WTC11 (cell line): ENCODE data around the gene CPOX. TPM values are rescaled to one million over a fixed set of nuclear protein-coding genes. Genes with fewer than 3 reads are reported as not detected.

ENCODE experiments used
- ATAC-seq: fragments of 200-7000 bp; cut with Tn5 transposase; 2 replicates; pipeline ENCODE4 v1.10.0; 2021; ENCODE audit warnings: mild to moderate bottlenecking, moderate library complexity
- CTCF ChIA-PET: fragments of 300-600 bp; sonication (Branson Sonifier 250); formaldehyde crosslinking; loops from one replicate; lab custom pipeline; 2021; ENCODE audit warnings: antibody characterized with exemption; lab: Charles Lee
- POLR2A ChIA-PET: fragments of 350-600 bp; sonication (Branson Sonifier 250); formaldehyde crosslinking; loops from one replicate; lab custom pipeline; 2021; ENCODE audit warnings: antibody characterized with exemption; lab: Charles Lee
- DNase-seq: peaks from one replicate; pipeline ENCODE4 v3.0.0; 2021; ENCODE audit warnings: low spot score
- H3K27ac Mint-ChIP-seq: 2 replicates; pipeline ENCODE4 v1.8.0; 2021; ENCODE audit warnings: mixed read lengths
- H3K27me3 Mint-ChIP-seq: 2 replicates; pipeline ENCODE4 v1.8.0; 2021; ENCODE audit warnings: low read depth, mild to moderate bottlenecking, moderate library complexity, mixed read lengths
- H3K36me3 Mint-ChIP-seq: 2 replicates; pipeline ENCODE4 v1.8.0; 2021; ENCODE audit warnings: mixed read lengths
- H3K4me1 Mint-ChIP-seq: 2 replicates; pipeline ENCODE4 v1.8.0; 2022; ENCODE audit warnings: mixed read lengths
- H3K4me3 Mint-ChIP-seq: 2 replicates; pipeline ENCODE4 v1.8.0; 2021; ENCODE audit warnings: mild to moderate bottlenecking, moderate library complexity, mixed read lengths
- H3K9me3 Mint-ChIP-seq: 2 replicates; pipeline ENCODE4 v1.8.0; 2021; ENCODE audit warnings: mixed read lengths
- ATF3 ChIP-seq: sonication (generic); formaldehyde crosslinking; conservative IDR thresholded peaks from 2 replicates; pipeline ENCODE4 v1.8.1; 2022; ENCODE audit warnings: mild to moderate bottlenecking, missing genetic modification reagents
- CTCF ChIP-seq: fragments of 200-600 bp; IDR thresholded peaks from 2 replicates; pipeline ENCODE4 v1.8.0; 2022; ENCODE audit warnings: antibody characterized with exemption
- ERG ChIP-seq: fragments of 250-450 bp; sonication (Bioruptor Pico); IDR thresholded peaks from 2 replicates; pipeline ENCODE4 v1.8.0; 2021; ENCODE audit warnings: mild to moderate bottlenecking
- ETV6 ChIP-seq: sonication (generic); formaldehyde crosslinking; IDR thresholded peaks from 2 replicates; pipeline ENCODE4 v1.8.1; 2022; ENCODE audit warnings: mild to moderate bottlenecking, missing genetic modification reagents
- GRHL2 ChIP-seq: fragments of 250-450 bp; sonication (Bioruptor Pico); IDR thresholded peaks from 2 replicates; pipeline ENCODE4 v1.8.0; 2022; ENCODE audit warnings: mild to moderate bottlenecking, moderate library complexity; ENCODE audit not compliant: insufficient replicate concordance, severe bottlenecking
- HMGA2 ChIP-seq: fragments of 250-450 bp; sonication (Bioruptor Pico); IDR thresholded peaks from 2 replicates; pipeline ENCODE4 v1.4.0; 2021; ENCODE audit warnings: mild to moderate bottlenecking, moderate library complexity
- NFATC4 ChIP-seq: fragments of 250-450 bp; sonication (Bioruptor Pico); IDR thresholded peaks from 2 replicates; pipeline ENCODE4 v1.9.0; 2021; ENCODE audit warnings: mild to moderate bottlenecking
- NR2C2 ChIP-seq: sonication (generic); formaldehyde crosslinking; IDR thresholded peaks from 2 replicates; pipeline ENCODE4 v1.8.0; 2022; ENCODE audit warnings: mild to moderate bottlenecking, missing genetic modification reagents
- PRDM15 ChIP-seq: sonication (generic); formaldehyde crosslinking; IDR thresholded peaks from 2 replicates; pipeline ENCODE4 v1.8.0; 2022; ENCODE audit warnings: missing genetic modification reagents
- PRRX2 ChIP-seq: fragments of 250-450 bp; sonication (Bioruptor Pico); IDR thresholded peaks from 2 replicates; pipeline ENCODE4 v1.8.0; 2021; ENCODE audit warnings: mild to moderate bottlenecking
- STAT6 ChIP-seq: sonication (generic); formaldehyde crosslinking; conservative IDR thresholded peaks from 2 replicates; pipeline ENCODE4 v1.8.1; 2023; ENCODE audit warnings: mild to moderate bottlenecking, low read depth, missing genetic modification reagents, moderate library complexity
- TP53 ChIP-seq: sonication (generic); formaldehyde crosslinking; IDR thresholded peaks from 2 replicates; pipeline ENCODE4 v1.8.1; 2023; ENCODE audit warnings: mild to moderate bottlenecking, missing genetic modification reagents
- ZBTB21 ChIP-seq: sonication (generic); formaldehyde crosslinking; IDR thresholded peaks from 2 replicates; pipeline ENCODE4 v1.8.1; 2023; ENCODE audit warnings: mild to moderate bottlenecking, missing genetic modification reagents, borderline replicate concordance
- ZBTB43 ChIP-seq: sonication (generic); formaldehyde crosslinking; IDR thresholded peaks from 2 replicates; pipeline ENCODE4 v1.8.1; 2023; ENCODE audit warnings: mild to moderate bottlenecking, missing genetic modification reagents
- ZMAT4 ChIP-seq: fragments of 250-450 bp; sonication (Bioruptor Pico); IDR thresholded peaks from 2 replicates; pipeline ENCODE4 v1.9.0; 2021; ENCODE audit warnings: mild to moderate bottlenecking
- ZNF219 ChIP-seq: sonication (generic); formaldehyde crosslinking; IDR thresholded peaks from 2 replicates; pipeline ENCODE4 v1.8.0; 2023; ENCODE audit warnings: missing genetic modification reagents, mild to moderate bottlenecking, borderline replicate concordance
- ZNF232 ChIP-seq: sonication (generic); formaldehyde crosslinking; IDR thresholded peaks from 2 replicates; pipeline ENCODE4 v1.8.0; 2022; ENCODE audit warnings: mild to moderate bottlenecking, missing genetic modification reagents
- total RNA-seq: library from RNA; stranded (reverse); gene quantifications from 3 replicates; pipeline ENCODE4 v1.2.3, GENCODE V29; 2021

Gene CPOX
- total RNA-seq, 1 experiment from 2014 or later, result 33.4 TPM

GRCh38 chr3:98563661-98564281 is 29.6 kb downstream of the CPOX start:
- DNase-seq (no peak), ATAC-seq (no peak)
- Mint-ChIP-seq H3K27me3 (no peaks in the 10 kb centered on the region), H3K4me3 (no peak overlapping the region), H3K9me3 (no peaks in the 10 kb centered on the region; the same call in 1 of the 2 replicates), H3K36me3 (no peaks in the 10 kb centered on the region), H3K4me1 (0 out of 2 replicates have a peak, but pooled peaks cover 3% of the 10 kb centered on the region), H3K27ac (no peak overlapping the region)
- POLR2A ChIA-PET, result no interaction called here
- TF ChIP-seq NR2C2 (CRISPR knock-in tag) (no peak), ERG (CRISPR knock-in tag) (no peak), HMGA2 (CRISPR knock-in tag) (no peak), ZNF219 (CRISPR knock-in tag) (no peak), PRRX2 (CRISPR knock-in tag) (no peak), CTCF (no peak)
- CTCF ChIA-PET, result no interaction called here

- DNase-seq (no peak), ATAC-seq (no peak)
- no peaks in the 10 kb centered on the region for H3K36me3 Mint-ChIP-seq
- no peak overlapping the region for H3K4me3 Mint-ChIP-seq
- POLR2A ChIA-PET, result no interaction called here
- H3K27ac Mint-ChIP-seq, result no peak overlapping the region
- H3K27me3 Mint-ChIP-seq, result no peaks in the 10 kb centered on the region
- TF ChIP-seq STAT6, result no peak
- no peak for TF ChIP-seq ZBTB43 (CRISPR knock-in tag)
- TF ChIP-seq TP53 (CRISPR knock-in tag), result no peak
- TF ChIP-seq ZMAT4 (CRISPR knock-in tag), result no peak
- no peak for TF ChIP-seq PRDM15 (CRISPR knock-in tag)
- no peak for TF ChIP-seq ATF3 (CRISPR knock-in tag)
- TF ChIP-seq PRRX2 (CRISPR knock-in tag), result no peak
- no peak for TF ChIP-seq NFATC4 (CRISPR knock-in tag)
- no peak for TF ChIP-seq ETV6
- TF ChIP-seq ZBTB21 (CRISPR knock-in tag), result no peak
- no peak for TF ChIP-seq GRHL2 (CRISPR knock-in tag)
- no peak for TF ChIP-seq ERG (CRISPR knock-in tag)
- TF ChIP-seq ZNF232 (CRISPR knock-in tag), result no peak
- CTCF ChIA-PET, result interaction anchor here (0.9 kb wide), 1 partner anchor 218 kb away, joined by 3 read pairs; no protein-coding TSS in a partner anchor
- H3K4me1 Mint-ChIP-seq, result 0 out of 2 replicates have a peak, but pooled peaks cover 3% of the 10 kb centered on the region
- H3K9me3 Mint-ChIP-seq, result no peaks in the 10 kb centered on the region; the same call in 1 of the 2 replicates
Measured at GRCh38 chr3:98561727-98562521, 31.5 kb downstream of the CPOX start.
